ENCODE measurements around the gene SCGB2A2.

SCGB2A2 gene

GRCh38 chr11:62298975-62299374, 29.0 kb downstream of the SCGB2A2 start, which contains the start of gene SCGB1D4:
Gene SCGB1D4, minus strand, starts transcription at chr11:62299075. Its CDS starts 65 bp downstream, at chr11:62299010.
- Histone ChIP-seq H3K4me1 (ENCODE audit: control insufficient read depth in 1 of 2, insufficient read depth in 1 of 2, low read depth in 1 of 2, low read length in 1 of 2) (no peaks in the 10 kb centered on the region), H3K27me3 (peaks cover 70% of the 10 kb centered on the region)

GRCh38 chr11:62306227-62306626, 36.3 kb downstream of the SCGB2A2 start:
- Histone ChIP-seq H3K27ac (no peak overlapping the region), H3K4me1 (ENCODE audit: control insufficient read depth in 1 of 2, insufficient read depth in 1 of 2, low read depth in 1 of 2, low read length in 1 of 2) (peaks cover under 1 to 8% of the 10 kb centered on the region in 2 experiments), H3K36me3 (no peaks in the 10 kb centered on the region), H3K4me3 (ENCODE audit: low read depth in 1 of 2, low read length in 1 of 2) (no peak overlapping the region), H3K27me3 (peaks cover 77% of the 10 kb centered on the region), H3K9me3 (no peaks in the 10 kb centered on the region)
- no peak for TF ChIP-seq CTCF (IDR thresholded peaks at IDR 0.05)

More at GRCh38 chr11:62298975-62299374, 29.0 kb downstream of the SCGB2A2 start, which contains the start of gene SCGB1D4:
- no peak within 1 kb of the TSS for H3K27ac ChIP-seq
- no peak for TF ChIP-seq CTCF (IDR thresholded peaks at IDR 0.05)
- no peaks in the 10 kb centered on the region for H3K9me3 ChIP-seq
- H3K4me3 ChIP-seq (ENCODE audit: low read depth in 1 of 2, low read length in 1 of 2) = no peak within 1 kb of the TSS
- H3K36me3 ChIP-seq = no peaks in the 10 kb centered on the region

- H3K27me3 ChIP-seq = peaks cover 73% of the 10 kb centered on the region
- no peaks in the 10 kb centered on the region for H3K9me3 ChIP-seq
- H3K27ac ChIP-seq = no peak overlapping the region
- no peaks in the 10 kb centered on the region for H3K36me3 ChIP-seq
- TF ChIP-seq CTCF (IDR thresholded peaks at IDR 0.05) = no peak
- peaks cover 6 to 10% of the 10 kb centered on the region in 2 experiments for H3K4me1 ChIP-seq (ENCODE audit: control insufficient read depth in 1 of 2, insufficient read depth in 1 of 2, low read depth in 1 of 2, low read length in 1 of 2)
- H3K4me3 ChIP-seq (ENCODE audit: low read depth in 1 of 2, low read length in 1 of 2) = no peak overlapping the region
Observed at GRCh38 chr11:62307950-62308349, 38.0 kb downstream of the SCGB2A2 start.

GRCh38 chr11:62309991-62310390, 40.0 kb downstream of the SCGB2A2 start:
- no peak overlapping the region for H3K4me3 ChIP-seq (ENCODE audit: low read depth in 1 of 2, low read length in 1 of 2)
- H3K4me1 ChIP-seq (ENCODE audit: control insufficient read depth in 1 of 2, insufficient read depth in 1 of 2, low read depth in 1 of 2, low read length in 1 of 2) = peaks cover 6 to 10% of the 10 kb centered on the region in 2 experiments
- TF ChIP-seq CTCF (IDR thresholded peaks at IDR 0.05) = no peak
- H3K27me3 ChIP-seq = peaks cover 57% of the 10 kb centered on the region
- no peaks in the 10 kb centered on the region for H3K9me3 ChIP-seq
- no peaks in the 10 kb centered on the region for H3K36me3 ChIP-seq
- no peak overlapping the region for H3K27ac ChIP-seq

- Histone ChIP-seq H3K9me3 (no peaks in the 10 kb centered on the region), H3K4me3 (ENCODE audit: low read depth in 1 of 2, low read length in 1 of 2) (no peak overlapping the region), H3K4me1 (ENCODE audit: control insufficient read depth in 1 of 2, insufficient read depth in 1 of 2, low read depth in 1 of 2, low read length in 1 of 2) (peaks cover 6 to 7% of the 10 kb centered on the region in 2 experiments), H3K27me3 (peaks cover 14% of the 10 kb centered on the region), H3K27ac (no peak overlapping the region), H3K36me3 (no peaks in the 10 kb centered on the region)
- TF ChIP-seq CTCF (IDR thresholded peaks at IDR 0.05) = no peak
Observed at GRCh38 chr11:62315431-62315830, 45.5 kb downstream of the SCGB2A2 start.

- H3K4me3 ChIP-seq (ENCODE audit: low read depth in 1 of 2, low read length in 1 of 2) = no peak overlapping the region
- no peaks in the 10 kb centered on the region for H3K27me3 ChIP-seq
- no peak for TF ChIP-seq CTCF (IDR thresholded peaks at IDR 0.05)
- no peak overlapping the region for H3K27ac ChIP-seq
- no peaks in the 10 kb centered on the region for H3K36me3 ChIP-seq
- peaks cover 11 to 12% of the 10 kb centered on the region in 2 experiments for H3K4me1 ChIP-seq (ENCODE audit: control insufficient read depth in 1 of 2, insufficient read depth in 1 of 2, low read depth in 1 of 2, low read length in 1 of 2)
- no peaks in the 10 kb centered on the region for H3K9me3 ChIP-seq
Observed at GRCh38 chr11:62322524-62322923, 52.6 kb downstream of the SCGB2A2 start.
